H9 (cell line): Measurements from ENCODE around the gene BANP. TPM values are rescaled to one million over a fixed set of nuclear protein-coding genes. Genes with fewer than 3 reads are reported as not detected.

Experiments used
- DNase-seq: peaks from one replicate; pipeline ENCODE4 v3.0.0-alpha.2; 2017
- H2AFZ ChIP-seq: one replicate; pipeline ENCODE4 v1.6.1; 2013; ENCODE audit warnings: mild to moderate bottlenecking, low read length, control low read depth, moderate library complexity
- H2AK5ac ChIP-seq: 2 replicates; pipeline ENCODE4 v1.6.1; 2013; ENCODE audit warnings: low read length, control low read depth, mixed read lengths; ENCODE audit not compliant: insufficient read length
- H2BK120ac ChIP-seq: one replicate; pipeline ENCODE4 v1.6.1; 2013; ENCODE audit warnings: low read depth, mild to moderate bottlenecking, low read length, control low read depth, inconsistent platforms; ENCODE audit not compliant: poor library complexity, severe bottlenecking
- H2BK12ac ChIP-seq: 2 replicates; pipeline ENCODE4 v1.6.1; 2013; ENCODE audit warnings: low read length, control low read depth, mixed read lengths, low read depth; ENCODE audit not compliant: insufficient read length
- H2BK15ac ChIP-seq: 2 replicates; pipeline ENCODE4 v1.6.1; 2013; ENCODE audit warnings: low read depth, low read length, control low read depth
- H2BK20ac ChIP-seq: one replicate; pipeline ENCODE4 v1.6.1; 2013; ENCODE audit warnings: low read depth, mild to moderate bottlenecking, low read length, control low read depth, inconsistent platforms; ENCODE audit not compliant: poor library complexity, severe bottlenecking
- H2BK5ac ChIP-seq: 2 replicates; pipeline ENCODE4 v1.6.1; 2013; ENCODE audit warnings: low read length, control low read depth, mixed read lengths; ENCODE audit not compliant: insufficient read length
- H3K14ac ChIP-seq: 2 replicates; pipeline ENCODE4 v1.6.1; 2013; ENCODE audit warnings: low read length, control low read depth; ENCODE audit not compliant: insufficient read depth
- H3K18ac ChIP-seq: 2 replicates; pipeline ENCODE4 v1.6.1; 2013; ENCODE audit warnings: low read depth, mild to moderate bottlenecking, mixed read lengths, low read length, control low read depth; ENCODE audit not compliant: insufficient read length
- H3K23ac ChIP-seq: 2 replicates; pipeline ENCODE4 v1.6.1; 2013; ENCODE audit warnings: low read length, control low read depth, mixed read lengths, low read depth; ENCODE audit not compliant: insufficient read length
- H3K23me2 ChIP-seq: 2 replicates; pipeline ENCODE4 v1.6.1; 2013; ENCODE audit warnings: low read depth, mild to moderate bottlenecking, mixed read lengths, low read length, control low read depth; ENCODE audit not compliant: insufficient read length, poor library complexity, severe bottlenecking
- H3K27ac ChIP-seq: 2 replicates; pipeline ENCODE4 v1.5.1; 2013; ENCODE audit warnings: low read length, control low read depth, mixed read lengths, low read depth; ENCODE audit not compliant: insufficient read length
- H3K27me3 ChIP-seq: 2 replicates; pipeline ENCODE4 v1.6.1; 2013; ENCODE audit warnings: low read length, control low read depth, inconsistent platforms; ENCODE audit not compliant: insufficient read depth
- H3K4ac ChIP-seq: 2 replicates; pipeline ENCODE4 v1.6.1; 2013; ENCODE audit warnings: low read depth, mild to moderate bottlenecking, control low read depth, inconsistent platforms, low read length, moderate library complexity
- H3K4me1 ChIP-seq: 2 replicates; pipeline ENCODE4 v1.6.1; 2013; ENCODE audit warnings: low read length, control low read depth, inconsistent platforms; ENCODE audit not compliant: insufficient read depth
- H3K4me2 ChIP-seq: 2 replicates; pipeline ENCODE4 v1.6.1; 2013; ENCODE audit warnings: low read length, control low read depth, mixed read lengths; ENCODE audit not compliant: insufficient read length, insufficient read depth
- H3K56ac ChIP-seq: 2 replicates; pipeline ENCODE4 v1.6.1; 2013; ENCODE audit warnings: low read depth, mild to moderate bottlenecking, mixed read lengths, low read length, control low read depth; ENCODE audit not compliant: insufficient read length
- H3K79me1 ChIP-seq: 2 replicates; pipeline ENCODE4 v1.6.1; 2013; ENCODE audit warnings: low read depth, mild to moderate bottlenecking, moderate library complexity, low read length, control low read depth, inconsistent platforms; ENCODE audit not compliant: insufficient read depth, poor library complexity, severe bottlenecking
- H3K79me2 ChIP-seq: 2 replicates; pipeline ENCODE4 v1.6.1; 2013; ENCODE audit warnings: low read length, control low read depth, inconsistent platforms; ENCODE audit not compliant: insufficient read depth
- H3K9ac ChIP-seq: 2 replicates; pipeline ENCODE4 v1.6.1; 2013; ENCODE audit warnings: low read length, control low read depth, mixed read lengths; ENCODE audit not compliant: insufficient read length; ENCODE audit errors: extremely low read depth
- H3K9me3 ChIP-seq: one replicate; pipeline ENCODE4 v1.6.1; 2013; ENCODE audit warnings: low read depth, low read length, inconsistent platforms; ENCODE audit not compliant: control insufficient read depth
- H3T11ph ChIP-seq: one replicate; pipeline ENCODE4 v1.6.1; 2013; ENCODE audit warnings: mild to moderate bottlenecking, low read length, control low read depth, inconsistent platforms
- H4K20me1 ChIP-seq: one replicate; pipeline ENCODE4 v1.6.1; 2013; ENCODE audit not compliant: control insufficient read depth, insufficient read length, insufficient read depth
- H4K5ac ChIP-seq: 2 replicates; pipeline ENCODE4 v1.6.1; 2013; ENCODE audit warnings: low read depth, mild to moderate bottlenecking, mixed read lengths, low read length, control low read depth; ENCODE audit not compliant: insufficient read length
- H4K8ac ChIP-seq: replicated peaks from 2 replicates; pipeline ENCODE4 v1.6.1; 2013; ENCODE audit warnings: low read length, control low read depth, mixed read lengths, low read depth; ENCODE audit not compliant: insufficient read length
- H4K91ac ChIP-seq: 2 replicates; pipeline ENCODE4 v1.6.1; 2013; ENCODE audit warnings: low read depth, mild to moderate bottlenecking, moderate library complexity, mixed read lengths, low read length, control low read depth; ENCODE audit not compliant: insufficient read length
- H3K27ac Mint-ChIP-seq, 3 experiments: 2 replicates in 2 of 3; 3 replicates in 1 of 3; pipeline ENCODE4 v1.8.0; 2020 to 2021; ENCODE audit warnings: mixed read lengths in 3 of 3, mild to moderate bottlenecking in 1 of 3, moderate library complexity in 1 of 3
- H3K27me3 Mint-ChIP-seq: 2 replicates; pipeline ENCODE4 v1.8.0; 2021; ENCODE audit warnings: low read depth, mild to moderate bottlenecking, moderate library complexity, mixed read lengths
- H3K36me3 Mint-ChIP-seq, 3 experiments: 2 replicates in 2 of 3; 3 replicates in 1 of 3; pipeline ENCODE4 v1.8.0; 2020 to 2021; ENCODE audit warnings: low read depth in 3 of 3, mixed read lengths in 3 of 3; ENCODE audit not compliant: insufficient read depth in 1 of 3
- H3K4me1 Mint-ChIP-seq, 2 experiments: 2 replicates each; pipeline ENCODE4 v1.8.0; 2020; ENCODE audit warnings: mixed read lengths in 2 of 2
- H3K4me3 Mint-ChIP-seq, 2 experiments: 2 replicates in 1 of 2; 3 replicates in 1 of 2; pipeline ENCODE4 v1.8.0; 2020 to 2021; ENCODE audit warnings: mild to moderate bottlenecking in 2 of 2, mixed read lengths in 2 of 2, moderate library complexity in 1 of 2
- H3K9me3 Mint-ChIP-seq, 2 experiments: 2 replicates in 1 of 2; 3 replicates in 1 of 2; pipeline ENCODE4 v1.8.0; 2020; ENCODE audit warnings: mild to moderate bottlenecking in 2 of 2, mixed read lengths in 2 of 2, moderate library complexity in 1 of 2
- CTCF ChIP-seq: fragments of 200-600 bp; sonication (generic); conservative IDR thresholded peaks from 3 replicates; pipeline ENCODE4 v1.8.0; 2021; ENCODE audit warnings: antibody characterized with exemption, mild to moderate bottlenecking
- WGBS: extraction: QIAGEN DNeasy Blood & Tissue Kit; methylation state at CpG from one replicate; pipeline ENCODE4 v1.1.7; 2013; ENCODE audit warnings: missing lambda C conversion rate, low lambda C conversion rate, mixed read lengths; ENCODE audit not compliant: insufficient read length; ENCODE audit errors: extremely low coverage; 5-methylcytosine and 5-hydroxymethylcytosine counted together
- total RNA-seq: library from RNA; stranded (reverse); gene quantifications from 2 replicates; pipeline ENCODE4 v1.2.1, GENCODE V29; 2021

BANP gene
- total RNA-seq, 1 experiment from 2014 or later, result 24.9 TPM

- no peak overlapping the region for H3K56ac ChIP-seq
- H3T11ph ChIP-seq, result no peak overlapping the region
- Mint-ChIP-seq H3K9me3 (peaks cover 19 to 24% of the 10 kb centered on the region in 2 experiments), H3K4me3 (no peak overlapping the region), H3K27me3 (no peaks in the 10 kb centered on the region), H3K36me3 (peaks cover 50 to 54% (median 52%) of the 10 kb centered on the region in 3 experiments), H3K27ac (peak overlapping the region in 2 of 3 experiments; percentile 43 to 88; a peak in 4 of 7 replicates), H3K4me1 (peaks cover 25 to 28% of the 10 kb centered on the region in 2 experiments)
- no peak overlapping the region for H4K8ac ChIP-seq
- H2AK5ac ChIP-seq, result no peak overlapping the region
- no peak overlapping the region for H4K5ac ChIP-seq
- no peak overlapping the region for H3K27ac ChIP-seq
- no peak overlapping the region for H2AFZ ChIP-seq
- H3K18ac ChIP-seq, result peak overlapping the region; percentile 34
- H3K14ac ChIP-seq, result no peak overlapping the region; the same call in 1 of the 2 replicates
- H2BK5ac ChIP-seq, result no peak overlapping the region
- no peak overlapping the region for H3K4me2 ChIP-seq
- no peak overlapping the region for H2BK120ac ChIP-seq
- no peaks in the 10 kb centered on the region for H3K79me2 ChIP-seq
- no peak overlapping the region for H3K23ac ChIP-seq
- no peak overlapping the region for H4K91ac ChIP-seq
- no peak overlapping the region for H2BK12ac ChIP-seq
- H3K27me3 ChIP-seq, result no peaks in the 10 kb centered on the region
- TF ChIP-seq CTCF, result no peak
- H3K23me2 ChIP-seq, result no peaks in the 10 kb centered on the region
- H2BK15ac ChIP-seq, result no peak overlapping the region
- H4K20me1 ChIP-seq, result no peaks in the 10 kb centered on the region
- H3K9ac ChIP-seq, result no peak overlapping the region
- peaks cover 5% of the 10 kb centered on the region for H3K9me3 ChIP-seq
- no peak overlapping the region for H2BK20ac ChIP-seq
- DNase-seq, result no peak
- no peak overlapping the region for H3K4ac ChIP-seq
- no peaks in the 10 kb centered on the region for H3K79me1 ChIP-seq
- peaks cover 3% of the 10 kb centered on the region; the same call in 1 of the 2 replicates for H3K4me1 ChIP-seq
- no CpG with 5 or more reads among the region's 18 CpGs for WGBS
Observed at GRCh38 chr16:88013091-88013609, 61.9 kb downstream of the BANP start.
